Left ventricle myocardium inferior (tissue), 1 donor: Measurements from ENCODE around the gene MACROD2. TPM values are rescaled to one million over a fixed set of nuclear protein-coding genes. Genes with fewer than 3 reads are reported as not detected.

Experiments
- DNase-seq: peaks from one replicate; pipeline ENCODE4 v3.0.0-alpha.2; 2020
- H3K27ac ChIP-seq: fragments of 200-600 bp; replicated peaks from 2 replicates; pipeline ENCODE4 v1.8.0; 2021
- H3K27me3 ChIP-seq: fragments of 200-600 bp; 2 replicates; pipeline ENCODE4 v1.8.0; 2021; ENCODE audit warnings: low read depth
- H3K36me3 ChIP-seq: fragments of 200-600 bp; 2 replicates; pipeline ENCODE4 v1.8.0; 2021
- H3K4me1 ChIP-seq: fragments of 200-600 bp; 2 replicates; pipeline ENCODE4 v1.8.0; 2021
- H3K4me3 ChIP-seq: fragments of 200-600 bp; 2 replicates; pipeline ENCODE4 v1.8.0; 2021; ENCODE audit warnings: mild to moderate bottlenecking, moderate library complexity
- H3K9me3 ChIP-seq: fragments of 200-600 bp; replicated peaks from 2 replicates; pipeline ENCODE4 v1.8.0; 2021
- intact Hi-C: fragments of 100-400 bp; cut with micrococcal nuclease; formaldehyde crosslinking; loops from one replicate; pipeline ENCODE4 v1.11.0; 2022
- total RNA-seq: library from RNA; stranded (reverse); fragmentation: NEBNext Ultra II Directional; extraction: Animal tissue kit (Norgen Biotek cat#: 25700); gene quantifications from one replicate; pipeline ENCODE4 v1.2.1, GENCODE V29; 2021
- TF ChIP-seq, protein P1 (sequence below): fragments of 200-600 bp; IDR thresholded peaks from 2 replicates; pipeline ENCODE4 v1.8.0; 2021; ENCODE audit warnings: antibody characterized with exemption, mild to moderate bottlenecking, borderline replicate concordance
- donor health status: DM: no; HTN: yes; CAD: no; lungs with severe emphysema.

The MACROD2 gene
- total RNA-seq, 1 donor from 2014 or later = 3.6 TPM

GRCh38 chr20:14069796-14070195, 74.5 kb downstream of the MACROD2 start:
- intact Hi-C loops = no loop called here
- Histone ChIP-seq H3K27ac (no peak overlapping the region), H3K4me1 (no peaks in the 10 kb centered on the region), H3K36me3 (no peaks in the 10 kb centered on the region), H3K4me3 (no peak overlapping the region), H3K9me3 (no peaks in the 10 kb centered on the region), H3K27me3 (no peaks in the 10 kb centered on the region)
- no peak for DNase-seq
- TF ChIP-seq, protein P1, sequence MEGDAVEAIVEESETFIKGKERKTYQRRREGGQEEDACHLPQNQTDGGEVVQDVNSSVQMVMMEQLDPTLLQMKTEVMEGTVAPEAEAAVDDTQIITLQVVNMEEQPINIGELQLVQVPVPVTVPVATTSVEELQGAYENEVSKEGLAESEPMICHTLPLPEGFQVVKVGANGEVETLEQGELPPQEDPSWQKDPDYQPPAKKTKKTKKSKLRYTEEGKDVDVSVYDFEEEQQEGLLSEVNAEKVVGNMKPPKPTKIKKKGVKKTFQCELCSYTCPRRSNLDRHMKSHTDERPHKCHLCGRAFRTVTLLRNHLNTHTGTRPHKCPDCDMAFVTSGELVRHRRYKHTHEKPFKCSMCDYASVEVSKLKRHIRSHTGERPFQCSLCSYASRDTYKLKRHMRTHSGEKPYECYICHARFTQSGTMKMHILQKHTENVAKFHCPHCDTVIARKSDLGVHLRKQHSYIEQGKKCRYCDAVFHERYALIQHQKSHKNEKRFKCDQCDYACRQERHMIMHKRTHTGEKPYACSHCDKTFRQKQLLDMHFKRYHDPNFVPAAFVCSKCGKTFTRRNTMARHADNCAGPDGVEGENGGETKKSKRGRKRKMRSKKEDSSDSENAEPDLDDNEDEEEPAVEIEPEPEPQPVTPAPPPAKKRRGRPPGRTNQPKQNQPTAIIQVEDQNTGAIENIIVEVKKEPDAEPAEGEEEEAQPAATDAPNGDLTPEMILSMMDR = no peak

- Histone ChIP-seq H3K36me3 (no peaks in the 10 kb centered on the region), H3K27ac (no peak overlapping the region), H3K27me3 (no peaks in the 10 kb centered on the region), H3K9me3 (no peaks in the 10 kb centered on the region), H3K4me1 (no peaks in the 10 kb centered on the region), H3K4me3 (no peak overlapping the region)
- no peak for DNase-seq
- intact Hi-C loops = no loop called here
- TF ChIP-seq, protein P1 = no peak
Measured at GRCh38 chr20:14093652-14094051, 98.3 kb downstream of the MACROD2 start.

DNA sequence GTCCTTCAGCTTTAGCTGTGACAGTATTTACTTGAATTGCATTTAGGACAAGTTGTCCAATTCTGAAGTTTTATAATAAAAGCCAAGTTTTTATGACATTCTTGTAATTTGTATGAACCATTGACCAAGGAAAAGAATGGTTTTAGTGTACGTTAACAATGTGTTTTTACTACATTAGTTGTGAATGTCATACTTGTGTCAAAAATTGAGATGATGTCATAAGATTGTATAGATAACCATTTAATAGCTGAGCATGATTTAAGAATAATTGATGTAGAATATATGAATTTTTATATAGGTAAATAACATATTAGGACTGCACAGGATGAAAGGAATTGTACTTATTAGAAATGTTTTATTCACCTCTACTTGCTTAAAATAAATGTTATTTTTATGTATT, 102.9 kb downstream of the MACROD2 start:
- Histone ChIP-seq H3K4me1 (no peaks in the 10 kb centered on the region), H3K36me3 (no peaks in the 10 kb centered on the region), H3K4me3 (no peak overlapping the region), H3K27me3 (no peaks in the 10 kb centered on the region), H3K27ac (no peak overlapping the region), H3K9me3 (no peaks in the 10 kb centered on the region)
- TF ChIP-seq, protein P1 = no peak
- DNase-seq = no peak
- intact Hi-C loops = no loop called here

- H3K4me3 ChIP-seq = no peak overlapping the region
- H3K36me3 ChIP-seq = no peaks in the 10 kb centered on the region
- H3K9me3 ChIP-seq = peaks cover 18% of the 10 kb centered on the region
- no peaks in the 10 kb centered on the region for H3K27me3 ChIP-seq
- TF ChIP-seq, protein P1 = no peak
- no peak for DNase-seq
- H3K27ac ChIP-seq = no peak overlapping the region
- no peaks in the 10 kb centered on the region for H3K4me1 ChIP-seq
- intact Hi-C loops = loop anchor here (10.0 kb wide), 1 partner anchor 769 kb away; no protein-coding TSS in a partner anchor
Measured at GRCh38 chr20:14113416-14113815, 118.1 kb downstream of the MACROD2 start.

GRCh38 chr20:14114065-14114704, 118.9 kb downstream of the MACROD2 start:
- Histone ChIP-seq H3K4me1 (no peaks in the 10 kb centered on the region), H3K36me3 (no peaks in the 10 kb centered on the region), H3K4me3 (no peak overlapping the region), H3K27me3 (no peaks in the 10 kb centered on the region), H3K27ac (no peak overlapping the region), H3K9me3 (peaks cover 18% of the 10 kb centered on the region)
- TF ChIP-seq, protein P1 = no peak
- no peak for DNase-seq
- intact Hi-C loops = loop anchor here (10.0 kb wide), 1 partner anchor 769 kb away; no protein-coding TSS in a partner anchor
